Measurements from ENCODE around the gene CX3CR1.

Gene CX3CR1

DNA sequence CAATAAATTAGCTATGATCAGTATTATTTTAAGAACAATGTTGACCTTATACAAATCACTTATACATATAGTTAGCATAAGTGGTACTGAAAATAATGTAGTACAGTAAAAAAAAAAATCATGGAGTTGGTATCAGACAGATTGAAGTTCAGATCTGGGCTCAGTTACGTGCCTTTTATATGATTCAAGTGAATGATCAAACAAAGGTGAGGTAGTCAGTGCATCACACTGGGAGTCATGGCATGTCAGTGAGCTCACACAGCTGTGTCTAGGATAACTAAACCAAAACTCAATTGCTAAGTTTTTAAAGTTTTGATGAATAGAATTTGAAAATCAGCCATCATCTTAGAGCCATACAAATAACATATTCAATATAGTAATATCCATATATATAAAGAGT is 38.5 kb upstream of the CX3CR1 start (continued):
- TF ChIP-seq, protein P1, sequence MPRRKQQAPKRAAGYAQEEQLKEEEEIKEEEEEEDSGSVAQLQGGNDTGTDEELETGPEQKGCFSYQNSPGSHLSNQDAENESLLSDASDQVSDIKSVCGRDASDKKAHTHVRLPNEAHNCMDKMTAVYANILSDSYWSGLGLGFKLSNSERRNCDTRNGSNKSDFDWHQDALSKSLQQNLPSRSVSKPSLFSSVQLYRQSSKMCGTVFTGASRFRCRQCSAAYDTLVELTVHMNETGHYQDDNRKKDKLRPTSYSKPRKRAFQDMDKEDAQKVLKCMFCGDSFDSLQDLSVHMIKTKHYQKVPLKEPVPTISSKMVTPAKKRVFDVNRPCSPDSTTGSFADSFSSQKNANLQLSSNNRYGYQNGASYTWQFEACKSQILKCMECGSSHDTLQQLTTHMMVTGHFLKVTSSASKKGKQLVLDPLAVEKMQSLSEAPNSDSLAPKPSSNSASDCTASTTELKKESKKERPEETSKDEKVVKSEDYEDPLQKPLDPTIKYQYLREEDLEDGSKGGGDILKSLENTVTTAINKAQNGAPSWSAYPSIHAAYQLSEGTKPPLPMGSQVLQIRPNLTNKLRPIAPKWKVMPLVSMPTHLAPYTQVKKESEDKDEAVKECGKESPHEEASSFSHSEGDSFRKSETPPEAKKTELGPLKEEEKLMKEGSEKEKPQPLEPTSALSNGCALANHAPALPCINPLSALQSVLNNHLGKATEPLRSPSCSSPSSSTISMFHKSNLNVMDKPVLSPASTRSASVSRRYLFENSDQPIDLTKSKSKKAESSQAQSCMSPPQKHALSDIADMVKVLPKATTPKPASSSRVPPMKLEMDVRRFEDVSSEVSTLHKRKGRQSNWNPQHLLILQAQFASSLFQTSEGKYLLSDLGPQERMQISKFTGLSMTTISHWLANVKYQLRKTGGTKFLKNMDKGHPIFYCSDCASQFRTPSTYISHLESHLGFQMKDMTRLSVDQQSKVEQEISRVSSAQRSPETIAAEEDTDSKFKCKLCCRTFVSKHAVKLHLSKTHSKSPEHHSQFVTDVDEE (CRISPR knock-in tag; IDR thresholded peaks at IDR 0.05) = no peak
- TF ChIP-seq ZNF70 (CRISPR knock-in tag; IDR thresholded peaks at IDR 0.05) (no peak), GLIS3 (CRISPR knock-in tag; IDR thresholded peaks at IDR 0.05) (no peak)

DNA sequence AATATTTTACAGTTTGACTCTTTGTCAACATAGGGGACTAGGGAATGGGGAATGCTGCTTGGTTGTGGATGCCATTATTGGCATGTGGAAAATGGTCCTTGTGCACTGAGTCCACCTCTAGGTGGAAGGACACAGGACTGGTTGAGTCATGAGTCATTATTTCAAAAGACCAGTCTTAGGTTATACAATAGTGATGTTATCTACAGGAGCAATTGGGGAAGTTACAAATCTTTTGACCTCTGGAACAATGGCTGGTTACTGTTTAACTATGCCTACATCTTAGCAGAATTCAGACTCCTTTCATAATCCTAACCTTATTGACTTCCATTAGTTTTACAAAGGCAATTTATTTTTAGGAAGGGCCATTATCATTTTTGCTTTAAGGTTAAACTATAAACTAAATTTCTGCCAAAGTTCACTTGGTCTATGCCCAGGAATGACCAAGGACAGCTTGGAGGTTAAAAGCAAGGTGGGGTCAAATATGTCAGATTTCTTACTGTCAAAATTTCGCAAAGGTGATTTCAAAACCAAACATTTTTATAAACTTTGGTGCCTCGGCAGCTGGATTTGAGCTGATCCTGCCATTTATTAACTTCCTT is 37.8 kb upstream of the CX3CR1 start:
- no peak for TF ChIP-seq ARNTL (CRISPR knock-in tag; IDR thresholded peaks at IDR 0.05; ENCODE audit: borderline replicate concordance, low read depth)
- TF ChIP-seq ZNF70 (CRISPR knock-in tag; IDR thresholded peaks at IDR 0.05) = no peak
- TF ChIP-seq, protein P1 (CRISPR knock-in tag; IDR thresholded peaks at IDR 0.05) = no peak
- TF ChIP-seq, protein P2, sequence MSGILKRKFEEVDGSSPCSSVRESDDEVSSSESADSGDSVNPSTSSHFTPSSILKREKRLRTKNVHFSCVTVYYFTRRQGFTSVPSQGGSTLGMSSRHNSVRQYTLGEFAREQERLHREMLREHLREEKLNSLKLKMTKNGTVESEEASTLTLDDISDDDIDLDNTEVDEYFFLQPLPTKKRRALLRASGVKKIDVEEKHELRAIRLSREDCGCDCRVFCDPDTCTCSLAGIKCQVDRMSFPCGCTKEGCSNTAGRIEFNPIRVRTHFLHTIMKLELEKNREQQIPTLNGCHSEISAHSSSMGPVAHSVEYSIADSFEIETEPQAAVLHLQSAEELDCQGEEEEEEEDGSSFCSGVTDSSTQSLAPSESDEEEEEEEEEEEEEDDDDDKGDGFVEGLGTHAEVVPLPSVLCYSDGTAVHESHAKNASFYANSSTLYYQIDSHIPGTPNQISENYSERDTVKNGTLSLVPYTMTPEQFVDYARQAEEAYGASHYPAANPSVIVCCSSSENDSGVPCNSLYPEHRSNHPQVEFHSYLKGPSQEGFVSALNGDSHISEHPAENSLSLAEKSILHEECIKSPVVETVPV (CRISPR knock-in tag; IDR thresholded peaks at IDR 0.05) = no peak
- TF ChIP-seq, protein P3, sequence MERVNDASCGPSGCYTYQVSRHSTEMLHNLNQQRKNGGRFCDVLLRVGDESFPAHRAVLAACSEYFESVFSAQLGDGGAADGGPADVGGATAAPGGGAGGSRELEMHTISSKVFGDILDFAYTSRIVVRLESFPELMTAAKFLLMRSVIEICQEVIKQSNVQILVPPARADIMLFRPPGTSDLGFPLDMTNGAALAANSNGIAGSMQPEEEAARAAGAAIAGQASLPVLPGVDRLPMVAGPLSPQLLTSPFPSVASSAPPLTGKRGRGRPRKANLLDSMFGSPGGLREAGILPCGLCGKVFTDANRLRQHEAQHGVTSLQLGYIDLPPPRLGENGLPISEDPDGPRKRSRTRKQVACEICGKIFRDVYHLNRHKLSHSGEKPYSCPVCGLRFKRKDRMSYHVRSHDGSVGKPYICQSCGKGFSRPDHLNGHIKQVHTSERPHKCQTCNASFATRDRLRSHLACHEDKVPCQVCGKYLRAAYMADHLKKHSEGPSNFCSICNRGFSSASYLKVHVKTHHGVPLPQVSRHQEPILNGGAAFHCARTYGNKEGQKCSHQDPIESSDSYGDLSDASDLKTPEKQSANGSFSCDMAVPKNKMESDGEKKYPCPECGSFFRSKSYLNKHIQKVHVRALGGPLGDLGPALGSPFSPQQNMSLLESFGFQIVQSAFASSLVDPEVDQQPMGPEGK (CRISPR knock-in tag; IDR thresholded peaks at IDR 0.05; ENCODE audit: borderline replicate concordance) = no peak
- TF ChIP-seq RARB (CRISPR knock-in tag; IDR thresholded peaks at IDR 0.05) = no peak
- no peak for TF ChIP-seq ZFP30 (CRISPR knock-in tag; IDR thresholded peaks at IDR 0.05)
- TF ChIP-seq, protein P4, sequence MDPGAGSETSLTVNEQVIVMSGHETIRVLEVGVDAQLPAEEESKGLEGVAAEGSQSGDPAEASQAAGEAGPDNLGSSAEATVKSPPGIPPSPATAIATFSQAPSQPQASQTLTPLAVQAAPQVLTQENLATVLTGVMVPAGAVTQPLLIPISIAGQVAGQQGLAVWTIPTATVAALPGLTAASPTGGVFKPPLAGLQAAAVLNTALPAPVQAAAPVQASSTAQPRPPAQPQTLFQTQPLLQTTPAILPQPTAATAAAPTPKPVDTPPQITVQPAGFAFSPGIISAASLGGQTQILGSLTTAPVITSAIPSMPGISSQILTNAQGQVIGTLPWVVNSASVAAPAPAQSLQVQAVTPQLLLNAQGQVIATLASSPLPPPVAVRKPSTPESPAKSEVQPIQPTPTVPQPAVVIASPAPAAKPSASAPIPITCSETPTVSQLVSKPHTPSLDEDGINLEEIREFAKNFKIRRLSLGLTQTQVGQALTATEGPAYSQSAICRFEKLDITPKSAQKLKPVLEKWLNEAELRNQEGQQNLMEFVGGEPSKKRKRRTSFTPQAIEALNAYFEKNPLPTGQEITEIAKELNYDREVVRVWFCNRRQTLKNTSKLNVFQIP (CRISPR knock-in tag; IDR thresholded peaks at IDR 0.05; ENCODE audit: borderline replicate concordance, low read depth) = no peak
- TF ChIP-seq GLIS3 (CRISPR knock-in tag; IDR thresholded peaks at IDR 0.05) = no peak
- no peak for TF ChIP-seq CSDC2 (CRISPR knock-in tag; IDR thresholded peaks at IDR 0.05)
- no peak for TF ChIP-seq ZNF8 (CRISPR knock-in tag; IDR thresholded peaks at IDR 0.05)
- no peak for TF ChIP-seq ESRRG (CRISPR knock-in tag; IDR thresholded peaks at IDR 0.05)
- TF ChIP-seq SNAI2 (CRISPR knock-in tag; IDR thresholded peaks at IDR 0.05) = no peak
- no peak for TF ChIP-seq BACH2 (CRISPR knock-in tag; IDR thresholded peaks at IDR 0.05; ENCODE audit: borderline replicate concordance)
- TF ChIP-seq, protein P5, sequence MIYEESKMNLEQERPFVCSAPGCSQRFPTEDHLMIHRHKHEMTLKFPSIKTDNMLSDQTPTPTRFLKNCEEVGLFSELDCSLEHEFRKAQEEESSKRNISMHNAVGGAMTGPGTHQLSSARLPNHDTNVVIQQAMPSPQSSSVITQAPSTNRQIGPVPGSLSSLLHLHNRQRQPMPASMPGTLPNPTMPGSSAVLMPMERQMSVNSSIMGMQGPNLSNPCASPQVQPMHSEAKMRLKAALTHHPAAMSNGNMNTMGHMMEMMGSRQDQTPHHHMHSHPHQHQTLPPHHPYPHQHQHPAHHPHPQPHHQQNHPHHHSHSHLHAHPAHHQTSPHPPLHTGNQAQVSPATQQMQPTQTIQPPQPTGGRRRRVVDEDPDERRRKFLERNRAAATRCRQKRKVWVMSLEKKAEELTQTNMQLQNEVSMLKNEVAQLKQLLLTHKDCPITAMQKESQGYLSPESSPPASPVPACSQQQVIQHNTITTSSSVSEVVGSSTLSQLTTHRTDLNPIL (CRISPR knock-in tag; IDR thresholded peaks at IDR 0.05; ENCODE audit: low read depth) = no peak
- no peak for TF ChIP-seq ZFP3 (CRISPR knock-in tag; IDR thresholded peaks at IDR 0.05)
- no peak for TF ChIP-seq ZNF565 (CRISPR knock-in tag; conservative IDR thresholded peaks at IDR 0.05; ENCODE audit: low read depth)

DNA sequence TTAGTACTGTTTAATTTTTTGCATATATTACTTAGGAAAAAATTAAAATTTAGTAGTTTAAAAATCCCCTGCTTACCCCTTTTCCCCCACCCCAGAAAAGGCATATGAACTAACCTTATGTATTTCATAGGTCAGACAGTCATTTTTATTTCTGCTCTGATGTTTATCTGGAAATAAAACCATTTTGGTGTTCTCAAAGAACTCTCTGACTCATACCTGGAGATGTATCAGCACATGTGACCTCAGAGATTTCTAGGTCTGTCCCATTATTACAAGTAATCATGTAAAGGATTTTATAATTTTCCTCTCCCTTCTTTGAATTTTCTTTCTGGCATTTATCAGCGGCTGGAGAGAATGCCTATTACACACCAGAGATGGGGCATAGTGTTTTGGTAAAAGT is 35.6 kb upstream of the CX3CR1 start:
- ATAC-seq = no peak
- TF ChIP-seq GLIS3 (CRISPR knock-in tag; IDR thresholded peaks at IDR 0.05) (no peak), TCF4 (CRISPR knock-in tag; IDR thresholded peaks at IDR 0.05; ENCODE audit: borderline replicate concordance) (no peak), PPARA (CRISPR knock-in tag; IDR thresholded peaks at IDR 0.05; ENCODE audit: borderline replicate concordance) (no peak), BACH2 (CRISPR knock-in tag; IDR thresholded peaks at IDR 0.05; ENCODE audit: borderline replicate concordance) (no peak)
- TF ChIP-seq, protein P4 (CRISPR knock-in tag; IDR thresholded peaks at IDR 0.05; ENCODE audit: borderline replicate concordance, low read depth) = no peak
- TF ChIP-seq, protein P2 (CRISPR knock-in tag; IDR thresholded peaks at IDR 0.05) = no peak

More for the DNA sequence above, 37.8 kb upstream of the CX3CR1 start:
- no peak for ATAC-seq
